Activated effector memory CD4-positive, alpha-beta T cell treated with Interleukin-2 at 50 U/mL for 16 hours (primary cell): ENCODE data around the gene ARMC2.
A peak's percentile ranks its signal among the peaks of the same experiment; 100 is the strongest.
"Not testable (repeated sequence)": the region's sequence is repeated elsewhere in the genome, so short reads cannot be mapped to it uniquely, and the experiment has no call there.

ENCODE experiments used
- DNase-seq: peaks from one replicate; pipeline ENCODE4 v3.0.0-alpha.2; 2020

Gene ARMC2

GRCh38 chr6:108836061-108836460, 12.2 kb upstream of the ARMC2 start:
- DNase-seq: no peak

- no peak for DNase-seq
These were observed 10.8 kb upstream of the ARMC2 start for GRCh38 chr6:108837236-108837971.

- no peak for DNase-seq
These were observed 10.0 kb upstream of the ARMC2 start for GRCh38 chr6:108838101-108838717.

- DNase-seq: no peak
These were observed 9.1 kb upstream of the ARMC2 start for GRCh38 chr6:108839083-108839642.

GRCh38 chr6:108840919-108841318, 7.3 kb upstream of the ARMC2 start:
- no peak for DNase-seq

- no peak for DNase-seq
These were observed 6.8 kb upstream of the ARMC2 start for GRCh38 chr6:108841377-108841855.

GRCh38 chr6:108844135-108844534, 4.1 kb upstream of the ARMC2 start:
- no peak for DNase-seq

GRCh38 chr6:108845145-108845544, 3.1 kb upstream of the ARMC2 start:
- DNase-seq: no peak

- DNase-seq: no peak
These were observed 2.1 kb upstream of the ARMC2 start for GRCh38 chr6:108846101-108846500.

- no peak for DNase-seq
These were observed 1.6 kb upstream of the ARMC2 start for GRCh38 chr6:108846628-108847027.

GRCh38 chr6:108847738-108848115, 495 bp upstream of the ARMC2 start:
- no peak for DNase-seq

- no peak for DNase-seq
These were observed 2.6 kb downstream of the ARMC2 start for GRCh38 chr6:108850669-108851465.

GRCh38 chr6:108851756-108852155, 3.5 kb downstream of the ARMC2 start:
- no peak for DNase-seq

GRCh38 chr6:108853077-108853476, 4.9 kb downstream of the ARMC2 start:
- no peak for DNase-seq

GRCh38 chr6:108862479-108863191, 14.4 kb downstream of the ARMC2 start:
- DNase-seq: no peak

- not testable (repeated sequence) for DNase-seq
These were observed 17.6 kb downstream of the ARMC2 start for GRCh38 chr6:108865751-108866286.

GRCh38 chr6:108866798-108867197, 18.6 kb downstream of the ARMC2 start:
- no peak for DNase-seq

GRCh38 chr6:108868647-108869046, 20.4 kb downstream of the ARMC2 start:
- no peak for DNase-seq

GRCh38 chr6:108869876-108870275, 21.7 kb downstream of the ARMC2 start:
- DNase-seq: no peak

- no peak for DNase-seq
These were observed 22.1 kb downstream of the ARMC2 start for GRCh38 chr6:108870357-108870756.

- peak; percentile 15 for DNase-seq
These were observed 23.9 kb downstream of the ARMC2 start for GRCh38 chr6:108872141-108872557.

GRCh38 chr6:108872575-108872974, 24.4 kb downstream of the ARMC2 start:
- DNase-seq: no peak
